B cell (primary cell): Measurements from ENCODE around the gene PTPRN2. TPM values are rescaled to one million over a fixed set of nuclear protein-coding genes. Genes with fewer than 3 reads are reported as not detected.

Source experiments
- ATAC-seq: fragments of 200-7000 bp; cut with Tn5 transposase; one replicate; pipeline ENCODE4 v1.10.0; 2021; ENCODE audit warnings: low read depth, mild to moderate bottlenecking, moderate number of reproducible peaks, moderate library complexity
- CTCF ChIA-PET: fragments of 350-600 bp; sonication (Branson Sonifier 250); formaldehyde crosslinking; loops from one replicate; lab custom pipeline; 2021; ENCODE audit warnings: antibody characterized with exemption, inconsistent platforms; lab: Charles Lee
- POLR2A ChIA-PET: fragments of 350-600 bp; sonication (Branson Sonifier 250); formaldehyde crosslinking; loops from one replicate; lab custom pipeline; 2021; ENCODE audit warnings: antibody characterized with exemption; lab: Charles Lee
- DNase-seq: peaks from one replicate; pipeline ENCODE4 v3.0.0; 2013
- H2AFZ ChIP-seq: 2 replicates; pipeline ENCODE4 v1.6.1; 2012; ENCODE audit warnings: mild to moderate bottlenecking, low read depth, low read length; ENCODE audit not compliant: insufficient read depth, poor library complexity, severe bottlenecking
- H3K27ac ChIP-seq, 2 donors: 1 replicate in 1 of 2; 2 replicates in 1 of 2; pipeline ENCODE4 v1.5.1; 2012 to 2013; ENCODE audit warnings: low read length in 2 of 2, mild to moderate bottlenecking in 2 of 2, moderate library complexity in 1 of 2
- H3K27me3 ChIP-seq, 4 experiments: fragments of 200-600 bp in 1 of 4; sonication (generic) in 1 of 4; replicated peaks in 1 of 4; 1 replicate in 2 of 4; 2 replicates in 2 of 4; pipeline versions ENCODE4 v1.6.1 to v1.7.0; 2013 to 2016; ENCODE audit warnings: low read length in 3 of 4, mild to moderate bottlenecking in 2 of 4, mixed read lengths in 1 of 4, moderate library complexity in 1 of 4; ENCODE audit not compliant: insufficient read depth in 4 of 4, control insufficient read depth in 3 of 4; ENCODE audit errors: control extremely low read depth in 1 of 4
- H3K36me3 ChIP-seq, 2 experiments: replicated peaks in 1 of 2; 1 replicate in 1 of 2; 2 replicates in 1 of 2; pipeline versions ENCODE4 v1.6.1 to v1.7.1; 2013; ENCODE audit warnings: low read length in 1 of 2; ENCODE audit not compliant: insufficient read depth in 2 of 2, control insufficient read depth in 1 of 2; ENCODE audit errors: control extremely low read depth in 1 of 2, extremely low read depth in 1 of 2
- H3K4me1 ChIP-seq, 2 donors: fragments of 200-600 bp in 1 of 2; sonication (generic) in 1 of 2; 1 replicate in 1 of 2; 2 replicates in 1 of 2; pipeline versions ENCODE4 v1.5.1 to v1.6.1; 2013 to 2017; ENCODE audit warnings: low read length in 2 of 2; ENCODE audit not compliant: control insufficient read depth in 2 of 2, insufficient read depth in 2 of 2
- H3K4me2 ChIP-seq: replicated peaks from 2 replicates; pipeline ENCODE3; 2012; ENCODE audit warnings: mild to moderate bottlenecking, low read depth, low read length; ENCODE audit not compliant: poor library complexity, severe bottlenecking
- H3K4me3 ChIP-seq, 5 experiments: fragments of 200-600 bp in 1 of 5; sonication (generic) in 1 of 5; 1 replicate in 3 of 5; 2 replicates in 2 of 5; pipeline versions ENCODE4 v1.5.1 to v1.7.0; 2011 to 2016; ENCODE audit warnings: low read length in 4 of 5, mild to moderate bottlenecking in 4 of 5, low read depth in 2 of 5, control low read depth in 1 of 5, moderate library complexity in 1 of 5; ENCODE audit not compliant: insufficient read depth in 1 of 5; ENCODE audit errors: control extremely low read depth in 1 of 5, extremely low read depth in 1 of 5
- H3K79me2 ChIP-seq: fragments of 200-600 bp; sonication (generic); one replicate; pipeline ENCODE4 v1.6.0; 2016; ENCODE audit warnings: low read length; ENCODE audit not compliant: control insufficient read depth, insufficient read depth
- H3K9ac ChIP-seq: fragments of 200-600 bp; sonication (generic); 2 replicates; pipeline ENCODE4 v1.6.1; 2017; ENCODE audit warnings: mild to moderate bottlenecking, low read length, moderate library complexity
- H3K9me3 ChIP-seq, 3 donors: one replicate each; pipeline versions ENCODE4 v1.6.1 to v1.7.1; 2013; ENCODE audit warnings: low read length in 2 of 3; ENCODE audit not compliant: control insufficient read depth in 2 of 3, insufficient read depth in 1 of 3; ENCODE audit errors: control extremely low read depth in 1 of 3
- H4K20me1 ChIP-seq: 2 replicates; pipeline ENCODE4 v1.6.0; 2012; ENCODE audit warnings: mild to moderate bottlenecking, low read length; ENCODE audit not compliant: insufficient read depth, control insufficient read depth, poor library complexity, severe bottlenecking
- H3K27ac Mint-ChIP-seq: one replicate; pipeline ENCODE4 v1.8.0; 2021; ENCODE audit warnings: mixed read lengths
- H3K27me3 Mint-ChIP-seq: one replicate; pipeline ENCODE4 v1.8.0; 2021; ENCODE audit warnings: mixed read lengths
- H3K4me1 Mint-ChIP-seq: one replicate; pipeline ENCODE4 v1.8.0; 2021; ENCODE audit warnings: mixed read lengths
- H3K4me3 Mint-ChIP-seq: one replicate; pipeline ENCODE4 v1.8.0; 2021; ENCODE audit warnings: mixed read lengths
- H3K9me3 Mint-ChIP-seq: one replicate; pipeline ENCODE4 v1.8.0; 2022; ENCODE audit warnings: mixed read lengths; ENCODE audit not compliant: insufficient read depth
- EZH2 ChIP-seq: IDR thresholded peaks from 2 replicates; pipeline ENCODE4 v1.6.1; 2012; ENCODE audit warnings: borderline replicate concordance, low read depth, mild to moderate bottlenecking, moderate library complexity, low read length; ENCODE audit not compliant: insufficient read depth, poor library complexity, severe bottlenecking
- WGBS: methylation state at CpG from one replicate; pipeline ENCODE4 v1.1.5; 2013; ENCODE audit warnings: missing lambda C conversion rate; ENCODE audit not compliant: insufficient coverage; 5-methylcytosine and 5-hydroxymethylcytosine counted together
- intact Hi-C: fragments of 100-400 bp; cut with micrococcal nuclease; formaldehyde crosslinking; loops from one replicate; pipeline ENCODE4 v1.10.0; 2022
- polyA plus RNA-seq: library from polyadenylated mRNA; depleted of rRNA; stranded (reverse); fragments of >200 nt; gene quantifications from 2 replicates; pipeline ENCODE4 v1.2.3, GENCODE V29; 2012
- total RNA-seq, 2 donors: library from RNA; stranded (reverse); fragments of 120-200 nt in 1 of 2; gene quantifications; 1 replicate in 1 of 2; 2 replicates in 1 of 2; pipeline versions ENCODE4 v1.2.3 to v1.2.4, GENCODE V29; 2013 to 2022
- TF ChIP-seq, protein P1 (sequence below): fragments of 200-600 bp; IDR thresholded peaks from one replicate; pipeline ENCODE4 v1.8.0; 2022; ENCODE audit warnings: antibody characterized with exemption, mild to moderate bottlenecking

The PTPRN2 gene
- total and polyA plus RNA-seq, 2 donors (not counting 1 experiment from before 2014, with no cell fraction given), result 2.0 to 5.0 TPM

DNA sequence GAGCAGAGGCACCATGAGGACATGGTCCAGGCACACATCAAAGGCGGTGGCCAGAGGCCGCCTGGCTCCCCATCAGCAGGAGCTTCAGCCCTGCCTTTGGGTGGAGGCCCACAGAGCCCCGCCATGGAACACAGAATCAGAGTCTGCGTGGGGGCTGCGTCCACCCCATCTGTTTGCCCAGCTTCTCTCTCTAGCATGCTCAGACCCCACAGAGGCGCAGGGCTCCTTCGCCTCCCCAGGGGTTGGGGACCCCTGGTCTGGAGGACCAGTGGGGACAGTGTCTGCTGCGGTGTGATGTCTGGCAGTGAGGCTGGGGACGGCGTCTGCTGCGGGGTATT lies 321.9 kb downstream of the PTPRN2 start:
- WGBS, result 92% methylated on average over 5 of the region's 11 CpGs
- ATAC-seq, result no peak
- H3K27ac Mint-ChIP-seq, result no peak overlapping the region

DNA sequence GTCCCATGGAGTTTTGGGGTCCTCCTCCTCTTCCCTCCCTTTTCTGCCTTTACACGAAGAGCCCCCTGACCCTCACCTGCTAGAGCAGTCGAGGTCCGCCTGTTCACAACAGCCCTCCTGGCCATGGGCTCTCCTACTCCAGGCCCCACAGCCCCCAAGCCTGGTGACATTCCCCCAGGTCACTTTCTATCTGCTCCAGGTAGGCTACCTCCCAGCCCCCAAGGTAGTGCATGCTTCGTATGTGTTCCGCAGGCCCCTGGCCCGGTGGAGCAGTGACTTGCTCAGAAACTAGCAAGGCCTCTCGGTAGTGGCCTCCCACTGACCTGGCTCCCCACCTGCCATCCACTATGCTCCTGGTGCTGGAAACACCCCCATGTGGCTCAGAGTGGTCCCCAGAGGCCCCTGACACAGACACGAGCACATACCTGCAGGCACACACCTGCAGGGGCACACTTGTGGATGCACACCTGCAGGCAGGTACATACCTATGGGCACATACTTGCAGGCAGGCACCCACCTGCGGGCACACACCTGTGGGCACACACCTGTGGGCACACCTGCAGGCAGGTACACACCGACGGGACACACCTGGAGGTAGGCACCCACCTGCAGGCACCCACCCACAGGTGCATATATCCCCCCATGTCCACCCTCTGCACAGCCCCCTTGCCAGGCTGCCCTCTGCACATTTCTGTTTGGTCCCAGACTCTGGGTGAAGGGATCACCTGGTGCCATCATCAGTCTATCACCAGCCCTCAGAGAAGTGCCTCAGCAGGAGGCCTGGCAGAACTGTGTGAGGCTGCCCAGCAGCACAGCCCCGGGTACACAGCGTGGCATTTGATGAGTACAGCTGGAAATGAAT lies 322.5 kb downstream of the PTPRN2 start:
- H3K27me3 ChIP-seq, result no peaks in the 10 kb centered on the region
- no peak overlapping the region for H3K27ac ChIP-seq
- POLR2A ChIA-PET, result no interaction called here
- H3K36me3 ChIP-seq, result no peaks in the 10 kb centered on the region
- no peak overlapping the region for H3K9ac ChIP-seq
- H4K20me1 ChIP-seq, result no peaks in the 10 kb centered on the region
- Mint-ChIP-seq H3K27me3 (no peaks in the 10 kb centered on the region), H3K9me3 (no peaks in the 10 kb centered on the region), H3K4me3 (no peak overlapping the region), H3K27ac (no peak overlapping the region), H3K4me1 (no peaks in the 10 kb centered on the region)
- H3K4me2 ChIP-seq, result no peak overlapping the region
- CTCF ChIA-PET, result no interaction called here
- no peak overlapping the region for H3K4me3 ChIP-seq
- DNase-seq (no peak), ATAC-seq (no peak)
- TF ChIP-seq EZH2, result no peak
- TF ChIP-seq, protein P1, sequence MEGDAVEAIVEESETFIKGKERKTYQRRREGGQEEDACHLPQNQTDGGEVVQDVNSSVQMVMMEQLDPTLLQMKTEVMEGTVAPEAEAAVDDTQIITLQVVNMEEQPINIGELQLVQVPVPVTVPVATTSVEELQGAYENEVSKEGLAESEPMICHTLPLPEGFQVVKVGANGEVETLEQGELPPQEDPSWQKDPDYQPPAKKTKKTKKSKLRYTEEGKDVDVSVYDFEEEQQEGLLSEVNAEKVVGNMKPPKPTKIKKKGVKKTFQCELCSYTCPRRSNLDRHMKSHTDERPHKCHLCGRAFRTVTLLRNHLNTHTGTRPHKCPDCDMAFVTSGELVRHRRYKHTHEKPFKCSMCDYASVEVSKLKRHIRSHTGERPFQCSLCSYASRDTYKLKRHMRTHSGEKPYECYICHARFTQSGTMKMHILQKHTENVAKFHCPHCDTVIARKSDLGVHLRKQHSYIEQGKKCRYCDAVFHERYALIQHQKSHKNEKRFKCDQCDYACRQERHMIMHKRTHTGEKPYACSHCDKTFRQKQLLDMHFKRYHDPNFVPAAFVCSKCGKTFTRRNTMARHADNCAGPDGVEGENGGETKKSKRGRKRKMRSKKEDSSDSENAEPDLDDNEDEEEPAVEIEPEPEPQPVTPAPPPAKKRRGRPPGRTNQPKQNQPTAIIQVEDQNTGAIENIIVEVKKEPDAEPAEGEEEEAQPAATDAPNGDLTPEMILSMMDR, result no peak
- 95% methylated on average over 13 of the region's 13 CpGs for WGBS
- H3K4me1 ChIP-seq, result no peaks in the 10 kb centered on the region
- intact Hi-C loops, result no loop called here
- no peak overlapping the region for H2AFZ ChIP-seq
- peaks cover 0 to 44% (median 0%) of the 10 kb centered on the region in 3 donors for H3K9me3 ChIP-seq
- no peaks in the 10 kb centered on the region for H3K79me2 ChIP-seq

More for the DNA sequence above, 321.9 kb downstream of the PTPRN2 start:
- CTCF ChIA-PET, result no interaction called here
- H3K4me3 ChIP-seq, result no peak overlapping the region
- no peak overlapping the region for H2AFZ ChIP-seq
- POLR2A ChIA-PET, result no interaction called here
- no peaks in the 10 kb centered on the region for H4K20me1 ChIP-seq
- no peaks in the 10 kb centered on the region for H3K36me3 ChIP-seq
- H3K4me2 ChIP-seq, result no peak overlapping the region
- H3K27me3 Mint-ChIP-seq, result no peaks in the 10 kb centered on the region
- H3K79me2 ChIP-seq, result no peaks in the 10 kb centered on the region
- H3K4me1 Mint-ChIP-seq, result no peaks in the 10 kb centered on the region
- no peaks in the 10 kb centered on the region for H3K27me3 ChIP-seq
- no peaks in the 10 kb centered on the region for H3K4me1 ChIP-seq
- no peak overlapping the region for H3K27ac ChIP-seq
- H3K9ac ChIP-seq, result no peak overlapping the region
- TF ChIP-seq EZH2, result no peak
- TF ChIP-seq, protein P1, result no peak
- H3K9me3 ChIP-seq, result peaks cover 0 to 44% (median 0%) of the 10 kb centered on the region in 3 donors
- no peak for DNase-seq
- no peaks in the 10 kb centered on the region for H3K9me3 Mint-ChIP-seq
- intact Hi-C loops, result no loop called here
- H3K4me3 Mint-ChIP-seq, result no peak overlapping the region
